Upper lobe of left lung (tissue), 6 donors: ENCODE data around the gene BMP8A. TPM values are rescaled to one million over a fixed set of nuclear protein-coding genes. Genes with fewer than 3 reads are reported as not detected.
A peak's percentile ranks its signal among the peaks of the same experiment; 100 is the strongest.
"Not testable (repeated sequence)": the region's sequence is repeated elsewhere in the genome, so short reads cannot be mapped to it uniquely, and the experiment has no call there.

ENCODE experiments used
- ATAC-seq, 2 donors: fragments of 200-7000 bp; cut with Tn5 transposase; one replicate each; pipeline ENCODE4 v1.9.1; 2022; ENCODE audit warnings: mild to moderate bottlenecking in 2 of 2, moderate library complexity in 2 of 2; ENCODE audit not compliant: low FRiP score in 2 of 2
- DNase-seq, 2 donors: peaks; one replicate each; pipeline ENCODE4 v3.0.0-alpha.2; 2019 to 2020
- H3K27ac ChIP-seq, 4 donors: fragments of 200-600 bp; sonication (generic); one replicate each; pipeline ENCODE4 v1.5.1; 2016 to 2019
- H3K27me3 ChIP-seq, 4 donors: fragments of 200-600 bp; sonication (generic); one replicate each; pipeline ENCODE4 v1.5.1; 2017 to 2019
- H3K36me3 ChIP-seq, 4 donors: fragments of 200-600 bp; sonication (generic); one replicate each; pipeline ENCODE4 v1.5.1; 2016 to 2019
- H3K4me1 ChIP-seq, 4 donors: fragments of 200-600 bp; sonication (generic); one replicate each; pipeline ENCODE4 v1.5.1; 2018 to 2019
- H3K4me3 ChIP-seq, 4 donors: fragments of 200-600 bp; sonication (generic); one replicate each; pipeline ENCODE4 v1.5.1; 2017 to 2019; ENCODE audit warnings: mild to moderate bottlenecking in 2 of 4, moderate library complexity in 1 of 4
- H3K9me3 ChIP-seq, 4 donors: fragments of 200-600 bp; sonication (generic); one replicate each; pipeline ENCODE4 v1.5.1; 2018 to 2019
- EP300 ChIP-seq, 4 donors: sonication (generic); formaldehyde crosslinking; IDR thresholded peaks; one replicate each; pipeline ENCODE4 v1.5.1; 2017; ENCODE audit warnings: antibody characterized with exemption in 4 of 4, control low read depth in 2 of 4
- POLR2A ChIP-seq, 4 donors: fragments of 450-650 bp; IDR thresholded peaks; one replicate each; pipeline ENCODE4 v1.5.1; 2016 to 2017; ENCODE audit warnings: antibody characterized with exemption in 4 of 4, mild to moderate bottlenecking in 2 of 4
- POLR2AphosphoS5 ChIP-seq, 2 donors: sonication (generic); formaldehyde crosslinking; IDR thresholded peaks; one replicate each; pipeline ENCODE4 v1.5.1; 2017; ENCODE audit warnings: antibody characterized with exemption in 2 of 2
- WGBS, 2 donors: methylation state at CpG; one replicate each; pipeline ENCODE4 v1.1.5; 2017 to 2018; 5-methylcytosine and 5-hydroxymethylcytosine counted together
- total RNA-seq, 6 donors: library from RNA; depleted of rRNA in 4 of 6; stranded (reverse); fragments of >200 nt in 4 of 6; gene quantifications; one replicate each; pipeline versions ENCODE4 v1.1.0 to v1.2.1, GENCODE V29; 2016 to 2021
- TF ChIP-seq, protein P1 (sequence below), 6 experiments: fragments of 450-650 bp in 4 of 6; fragments of 200-600 bp in 2 of 6; sonication (generic) in 2 of 6; IDR thresholded peaks; one replicate each; pipeline ENCODE4 v1.5.1; 2016 to 2019; ENCODE audit warnings: antibody characterized with exemption in 6 of 6
- donor health status: DM: no; HTN: no; CAD: no; lungs with moderate emphysema.
- donor health status: DM: no; HTN: yes; CAD: no; lungs with severe emphysema.

The BMP8A gene
- total RNA-seq, 6 donors from 2014 or later: 0.30 to 1.4 (median 0.88) TPM; not detected in 1

DNA sequence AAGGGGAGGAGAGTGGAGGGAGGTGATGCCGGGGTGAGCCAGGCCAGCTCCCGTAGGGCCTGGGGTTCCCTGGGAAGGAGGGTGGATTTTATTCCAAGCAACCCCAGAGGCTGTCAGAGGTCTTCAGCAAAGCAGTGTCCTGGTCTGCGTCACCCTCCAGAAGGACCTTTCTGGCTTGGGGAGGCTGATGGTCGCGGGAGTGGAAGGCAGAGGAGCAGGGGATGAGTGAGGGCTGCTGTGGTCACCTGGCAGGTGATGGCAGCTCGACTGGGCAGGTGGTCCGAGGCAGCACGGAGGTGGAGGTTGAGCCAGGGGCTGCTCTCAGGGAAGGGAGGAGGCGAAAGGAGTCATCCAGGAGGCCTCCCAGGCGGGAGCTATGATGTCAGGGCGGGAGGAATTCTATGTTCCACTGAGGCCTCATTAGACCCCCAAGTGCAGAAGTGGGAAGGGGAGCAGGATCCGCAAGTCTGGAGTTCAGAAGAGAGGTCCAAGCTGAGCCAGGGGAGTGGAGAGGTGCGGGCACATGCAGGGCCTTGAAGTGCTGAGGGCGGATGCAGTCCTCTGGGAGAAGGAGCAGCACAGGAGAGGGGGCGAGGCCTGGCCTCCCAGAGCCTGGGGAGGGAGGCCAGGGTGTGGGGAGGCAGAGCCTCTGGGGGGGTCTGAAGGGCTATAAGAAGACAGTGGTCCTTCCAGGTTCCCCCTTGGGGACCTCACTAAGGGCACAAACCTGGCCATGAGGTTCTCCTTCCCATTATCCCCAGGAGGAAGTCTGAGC lies 33.3 kb downstream of the BMP8A start:
- Histone ChIP-seq H3K27ac (no peak overlapping the region), H3K36me3 (peaks cover 0 to 30% (median 23%) of the 10 kb centered on the region in 4 donors)
- 95 to 96% methylated on average over 12 to 15 of the region's 15 CpGs for WGBS, 2 donors

DNA sequence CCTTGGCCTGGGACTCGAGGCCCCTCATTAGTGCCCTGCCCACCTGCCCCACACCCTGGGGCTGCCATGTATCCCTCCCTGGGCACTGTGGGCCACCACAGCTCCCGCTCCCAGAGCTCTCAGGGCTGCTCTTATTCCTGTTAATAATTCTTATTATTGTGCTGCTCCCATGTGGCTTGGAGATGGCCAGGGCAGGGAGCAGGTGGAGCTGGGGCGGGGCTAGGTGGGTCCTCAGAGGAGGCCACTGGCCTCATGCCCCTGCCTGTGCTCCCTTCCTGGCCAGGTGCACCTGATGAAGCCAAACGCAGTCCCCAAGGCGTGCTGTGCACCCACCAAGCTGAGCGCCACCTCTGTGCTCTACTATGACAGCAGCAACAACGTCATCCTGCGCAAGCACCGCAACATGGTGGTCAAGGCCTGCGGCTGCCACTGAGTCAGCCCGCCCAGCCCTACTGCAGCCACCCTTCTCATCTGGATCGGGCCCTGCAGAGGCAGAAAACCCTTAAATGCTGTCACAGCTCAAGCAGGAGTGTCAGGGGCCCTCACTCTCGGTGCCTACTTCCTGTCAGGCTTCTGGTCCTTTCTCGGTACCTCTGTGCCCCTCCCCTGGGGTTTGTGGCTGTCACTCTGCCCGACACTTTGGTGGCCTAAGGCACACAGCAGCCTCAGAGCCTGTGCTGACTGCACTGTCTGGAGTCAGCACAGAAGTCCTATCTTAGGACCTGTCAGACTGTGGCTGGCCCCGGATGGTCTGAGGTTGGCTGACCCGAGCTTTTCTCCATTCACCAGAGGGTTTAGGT lies 34.1 kb downstream of the BMP8A start:
- ATAC-seq: peak in 1 of 2 donors; percentile 6
- 81 to 100% methylated on average over 2 to 17 of the region's 17 CpGs for WGBS, 2 donors
- Histone ChIP-seq H3K27ac (no peak overlapping the region), H3K9me3 (no peaks in the 10 kb centered on the region), H3K4me3 (no peak overlapping the region), H3K4me1 (no peaks in the 10 kb centered on the region), H3K36me3 (peaks cover 0 to 32% (median 26%) of the 10 kb centered on the region in 4 donors), H3K27me3 (no peaks in the 10 kb centered on the region)
- TF ChIP-seq POLR2AphosphoS5 (IDR thresholded peaks at IDR 0.05) (no peak), POLR2A (IDR thresholded peaks at IDR 0.05) (no peak), EP300 (IDR thresholded peaks at IDR 0.05) (no peak)
- TF ChIP-seq, protein P1, sequence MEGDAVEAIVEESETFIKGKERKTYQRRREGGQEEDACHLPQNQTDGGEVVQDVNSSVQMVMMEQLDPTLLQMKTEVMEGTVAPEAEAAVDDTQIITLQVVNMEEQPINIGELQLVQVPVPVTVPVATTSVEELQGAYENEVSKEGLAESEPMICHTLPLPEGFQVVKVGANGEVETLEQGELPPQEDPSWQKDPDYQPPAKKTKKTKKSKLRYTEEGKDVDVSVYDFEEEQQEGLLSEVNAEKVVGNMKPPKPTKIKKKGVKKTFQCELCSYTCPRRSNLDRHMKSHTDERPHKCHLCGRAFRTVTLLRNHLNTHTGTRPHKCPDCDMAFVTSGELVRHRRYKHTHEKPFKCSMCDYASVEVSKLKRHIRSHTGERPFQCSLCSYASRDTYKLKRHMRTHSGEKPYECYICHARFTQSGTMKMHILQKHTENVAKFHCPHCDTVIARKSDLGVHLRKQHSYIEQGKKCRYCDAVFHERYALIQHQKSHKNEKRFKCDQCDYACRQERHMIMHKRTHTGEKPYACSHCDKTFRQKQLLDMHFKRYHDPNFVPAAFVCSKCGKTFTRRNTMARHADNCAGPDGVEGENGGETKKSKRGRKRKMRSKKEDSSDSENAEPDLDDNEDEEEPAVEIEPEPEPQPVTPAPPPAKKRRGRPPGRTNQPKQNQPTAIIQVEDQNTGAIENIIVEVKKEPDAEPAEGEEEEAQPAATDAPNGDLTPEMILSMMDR (IDR thresholded peaks at IDR 0.05): no peak
- peak in 1 of 2 donors; percentile 59 for DNase-seq

More for the DNA sequence above, 33.3 kb downstream of the BMP8A start:
- Histone ChIP-seq H3K4me1 (no peaks in the 10 kb centered on the region), H3K27me3 (no peaks in the 10 kb centered on the region), H3K9me3 (no peaks in the 10 kb centered on the region), H3K4me3 (no peak overlapping the region)
- peak in 1 of 2 donors; percentile 57 for DNase-seq
- ATAC-seq: no peak
- TF ChIP-seq POLR2A (IDR thresholded peaks at IDR 0.05): no peak
- TF ChIP-seq, protein P1 (IDR thresholded peaks at IDR 0.05): no peak
- TF ChIP-seq EP300 (IDR thresholded peaks at IDR 0.05): no peak
- no peak for TF ChIP-seq POLR2AphosphoS5 (IDR thresholded peaks at IDR 0.05)

DNA sequence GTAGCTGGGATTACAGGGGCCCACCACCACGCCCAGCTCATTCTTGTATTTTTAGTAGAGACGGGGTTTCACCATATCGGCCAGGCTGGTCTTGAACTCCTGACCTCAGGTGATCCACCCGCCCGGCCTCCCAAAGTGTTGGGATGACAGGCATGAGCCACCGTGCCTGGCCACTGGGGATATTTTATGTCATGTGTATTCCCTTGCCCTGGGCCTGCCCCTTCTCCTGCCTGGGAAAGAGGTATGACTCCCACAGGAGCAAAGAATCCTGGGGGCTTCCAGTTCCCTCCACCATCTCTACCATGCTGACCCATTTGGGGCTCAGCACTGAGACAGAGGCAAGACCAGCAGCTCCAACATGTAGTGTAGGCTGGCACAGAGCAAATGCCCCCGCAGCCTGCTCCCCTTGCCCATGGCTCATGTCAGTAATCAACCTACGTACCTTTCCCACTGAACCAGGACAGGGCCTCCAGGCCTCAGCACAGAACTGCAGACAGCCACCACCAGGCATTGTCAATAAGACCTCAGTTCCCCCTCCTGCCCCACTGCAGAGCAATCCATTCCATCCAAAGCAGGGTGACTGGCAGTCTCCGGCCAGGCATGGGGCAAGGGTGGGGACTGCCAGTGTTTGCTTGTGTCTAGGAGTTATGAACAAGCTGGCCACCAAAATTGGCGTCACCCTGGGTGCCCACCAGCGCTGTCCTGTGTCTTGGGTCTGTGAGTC lies 35.2 kb downstream of the BMP8A start:
- TF ChIP-seq EP300 (IDR thresholded peaks at IDR 0.05) (no peak), POLR2A (IDR thresholded peaks at IDR 0.05) (no peak), POLR2AphosphoS5 (IDR thresholded peaks at IDR 0.05) (no peak)
- TF ChIP-seq, protein P1 (IDR thresholded peaks at IDR 0.05): no peak
- H3K4me1 ChIP-seq: no peaks in the 10 kb centered on the region
- 90 to 95% methylated on average over 6 to 11 of the region's 11 CpGs for WGBS, 2 donors
- DNase-seq (no peak), ATAC-seq (no peak)
- no peaks in the 10 kb centered on the region for H3K9me3 ChIP-seq
- no peaks in the 10 kb centered on the region for H3K27me3 ChIP-seq
- no peak overlapping the region for H3K27ac ChIP-seq
- H3K36me3 ChIP-seq: peaks cover 0 to 36% (median 29%) of the 10 kb centered on the region in 4 donors
- no peak overlapping the region for H3K4me3 ChIP-seq

DNA sequence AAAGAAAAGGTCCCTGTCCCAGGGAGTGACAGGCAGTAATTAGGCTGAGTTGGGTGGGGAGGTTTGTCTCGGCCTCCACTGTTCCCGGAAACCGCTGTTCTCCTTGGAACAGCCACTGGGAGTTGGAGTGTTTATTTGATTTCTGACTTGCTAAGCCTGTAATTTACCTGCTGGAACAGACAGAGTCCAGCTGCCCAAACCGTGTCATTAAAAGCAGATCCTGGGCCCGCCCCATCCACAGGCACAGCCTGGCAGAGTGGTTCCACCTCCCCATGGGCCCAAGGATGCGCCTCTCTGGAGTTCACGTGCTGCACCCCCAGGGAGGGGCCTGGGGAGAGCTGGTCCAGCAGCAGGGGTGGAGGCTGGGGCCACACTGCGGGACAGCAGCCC lies 35.7 kb downstream of the BMP8A start:
- H3K9me3 ChIP-seq, H3K4me1 ChIP-seq, H3K27me3 ChIP-seq, H3K4me3 ChIP-seq, H3K27ac ChIP-seq, ATAC-seq: not testable (repeated sequence)
- 92 to 100% methylated on average over 1 to 8 of the region's 8 CpGs for WGBS, 2 donors
- H3K36me3 ChIP-seq: peaks cover 0 to 39% (median 32%) of the 10 kb centered on the region in 4 donors
- DNase-seq: peak in 1 of 2 donors; percentile 40

DNA sequence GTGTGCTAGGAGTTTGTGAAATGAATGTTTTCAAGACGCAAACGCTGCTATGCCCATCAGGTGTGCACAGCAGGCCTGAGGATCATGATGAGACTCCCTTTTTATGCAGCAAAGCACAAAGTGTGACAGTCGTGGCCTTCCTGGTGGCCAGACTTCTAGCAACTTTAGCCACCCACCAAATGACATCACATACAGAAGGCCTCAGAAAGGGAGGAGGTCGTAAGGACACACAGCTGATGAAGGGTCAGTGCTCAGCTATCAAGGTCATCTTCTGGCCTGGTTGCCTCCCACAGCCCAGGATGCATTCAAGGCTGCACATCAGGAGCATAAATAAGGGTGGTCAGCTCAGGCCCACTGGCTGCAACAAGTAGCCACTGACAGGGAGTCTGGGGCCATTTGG lies 36.6 kb downstream of the BMP8A start:
- peaks cover 0 to 40% (median 32%) of the 10 kb centered on the region in 4 donors for H3K36me3 ChIP-seq
- no peaks in the 10 kb centered on the region for H3K27me3 ChIP-seq
- ATAC-seq: no peak
- no peak overlapping the region for H3K27ac ChIP-seq
- H3K9me3 ChIP-seq: no peaks in the 10 kb centered on the region
- DNase-seq: no peak
- no peak overlapping the region for H3K4me3 ChIP-seq
- H3K4me1 ChIP-seq: no peaks in the 10 kb centered on the region
- TF ChIP-seq POLR2A (IDR thresholded peaks at IDR 0.05): no peak
- TF ChIP-seq, protein P1 (IDR thresholded peaks at IDR 0.05): no peak
- no peak for TF ChIP-seq POLR2AphosphoS5 (IDR thresholded peaks at IDR 0.05)
- TF ChIP-seq EP300 (IDR thresholded peaks at IDR 0.05): no peak
- WGBS, 2 donors: 94% methylated on average over 4 of the region's 4 CpGs; no CpG with 5 or more reads in 1 of the 2 donors
